Measurements from ENCODE around the gene PPP1R10. TPM values are rescaled to one million over a fixed set of nuclear protein-coding genes. Genes with fewer than 3 reads are reported as not detected.

Gene PPP1R10
- total and polyA plus RNA-seq, 2 of the 13 experiments (the other 11 are each of a cell fraction or from before 2014, with no cell fraction given), result 26.3 to 38.4 TPM

DNA sequence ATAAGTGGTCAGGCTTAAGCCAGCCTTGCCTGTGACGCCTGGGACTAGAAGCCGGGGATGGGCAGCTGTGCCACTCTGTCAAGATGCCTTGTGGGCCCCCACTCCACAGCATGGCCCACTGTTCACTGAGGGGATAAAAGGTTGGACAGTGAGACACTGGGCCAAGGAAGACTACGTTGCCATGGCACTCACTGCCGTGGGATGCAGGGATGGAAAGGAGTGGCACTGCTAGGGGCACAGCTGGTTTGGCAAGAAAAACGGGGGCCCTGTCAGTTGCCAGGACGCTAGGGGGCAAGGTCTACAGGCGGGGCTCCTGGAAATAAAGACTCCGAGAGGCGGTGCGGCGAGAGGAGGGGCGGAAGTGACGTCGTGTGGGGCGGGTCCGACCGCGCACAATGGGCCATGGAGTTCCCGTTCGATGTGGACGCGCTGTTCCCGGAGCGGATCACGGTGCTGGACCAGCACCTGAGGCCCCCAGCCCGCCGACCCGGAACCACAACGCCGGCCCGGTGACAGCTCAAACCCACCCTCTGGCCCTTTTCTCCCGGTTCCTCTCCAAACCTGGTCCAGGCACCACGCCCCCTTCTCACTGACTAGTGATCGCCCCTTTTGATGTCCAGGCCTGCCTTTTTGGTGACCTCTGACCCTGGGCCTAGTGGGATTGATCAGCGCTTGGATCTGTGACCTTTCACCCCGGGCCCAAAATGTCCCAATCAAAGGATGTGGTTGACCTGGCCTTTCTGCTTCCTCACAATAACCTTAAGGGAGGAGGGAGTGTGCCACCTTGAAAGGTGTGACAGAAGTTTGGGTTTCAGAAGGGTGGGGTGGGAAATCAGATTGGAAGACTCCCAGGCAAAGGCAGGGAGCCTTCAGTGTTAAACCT lies 9.7 kb upstream of the PPP1R10 start, which contains the start of gene ATAT1 (continued):
- peak; percentile 98 for TF ChIP-seq NR2F6 (IDR thresholded peaks at IDR 0.05)
- peak; percentile 90 for TF ChIP-seq NR2F6 (CRISPR knock-in tag; IDR thresholded peaks at IDR 0.05)
- peak; percentile 78 for TF ChIP-seq DMAP1 (CRISPR knock-in tag; IDR thresholded peaks at IDR 0.05)
- peak; percentile 42; the same call in 1 of the 2 replicates for TF ChIP-seq JUN (CRISPR knock-in tag; IDR thresholded peaks at IDR 0.05)
- TF ChIP-seq, protein P1, sequence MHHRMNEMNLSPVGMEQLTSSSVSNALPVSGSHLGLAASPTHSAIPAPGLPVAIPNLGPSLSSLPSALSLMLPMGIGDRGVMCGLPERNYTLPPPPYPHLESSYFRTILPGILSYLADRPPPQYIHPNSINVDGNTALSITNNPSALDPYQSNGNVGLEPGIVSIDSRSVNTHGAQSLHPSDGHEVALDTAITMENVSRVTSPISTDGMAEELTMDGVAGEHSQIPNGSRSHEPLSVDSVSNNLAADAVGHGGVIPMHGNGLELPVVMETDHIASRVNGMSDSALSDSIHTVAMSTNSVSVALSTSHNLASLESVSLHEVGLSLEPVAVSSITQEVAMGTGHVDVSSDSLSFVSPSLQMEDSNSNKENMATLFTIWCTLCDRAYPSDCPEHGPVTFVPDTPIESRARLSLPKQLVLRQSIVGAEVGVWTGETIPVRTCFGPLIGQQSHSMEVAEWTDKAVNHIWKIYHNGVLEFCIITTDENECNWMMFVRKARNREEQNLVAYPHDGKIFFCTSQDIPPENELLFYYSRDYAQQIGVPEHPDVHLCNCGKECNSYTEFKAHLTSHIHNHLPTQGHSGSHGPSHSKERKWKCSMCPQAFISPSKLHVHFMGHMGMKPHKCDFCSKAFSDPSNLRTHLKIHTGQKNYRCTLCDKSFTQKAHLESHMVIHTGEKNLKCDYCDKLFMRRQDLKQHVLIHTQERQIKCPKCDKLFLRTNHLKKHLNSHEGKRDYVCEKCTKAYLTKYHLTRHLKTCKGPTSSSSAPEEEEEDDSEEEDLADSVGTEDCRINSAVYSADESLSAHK (CRISPR knock-in tag; IDR thresholded peaks at IDR 0.05; ENCODE audit: borderline replicate concordance), result no peak
- peak; percentile 50; the same call in 1 of the 2 replicates for TF ChIP-seq ZNF746 (CRISPR knock-in tag; IDR thresholded peaks at IDR 0.05)
- TF ChIP-seq, protein P2, sequence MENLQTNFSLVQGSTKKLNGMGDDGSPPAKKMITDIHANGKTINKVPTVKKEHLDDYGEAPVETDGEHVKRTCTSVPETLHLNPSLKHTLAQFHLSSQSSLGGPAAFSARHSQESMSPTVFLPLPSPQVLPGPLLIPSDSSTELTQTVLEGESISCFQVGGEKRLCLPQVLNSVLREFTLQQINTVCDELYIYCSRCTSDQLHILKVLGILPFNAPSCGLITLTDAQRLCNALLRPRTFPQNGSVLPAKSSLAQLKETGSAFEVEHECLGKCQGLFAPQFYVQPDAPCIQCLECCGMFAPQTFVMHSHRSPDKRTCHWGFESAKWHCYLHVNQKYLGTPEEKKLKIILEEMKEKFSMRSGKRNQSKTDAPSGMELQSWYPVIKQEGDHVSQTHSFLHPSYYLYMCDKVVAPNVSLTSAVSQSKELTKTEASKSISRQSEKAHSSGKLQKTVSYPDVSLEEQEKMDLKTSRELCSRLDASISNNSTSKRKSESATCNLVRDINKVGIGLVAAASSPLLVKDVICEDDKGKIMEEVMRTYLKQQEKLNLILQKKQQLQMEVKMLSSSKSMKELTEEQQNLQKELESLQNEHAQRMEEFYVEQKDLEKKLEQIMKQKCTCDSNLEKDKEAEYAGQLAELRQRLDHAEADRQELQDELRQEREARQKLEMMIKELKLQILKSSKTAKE (CRISPR knock-in tag; IDR thresholded peaks at IDR 0.05; ENCODE audit: borderline replicate concordance), result no peak
- TF ChIP-seq HNF4A (CRISPR knock-in tag; IDR thresholded peaks at IDR 0.05), result peak; percentile 67
- TF ChIP-seq ZNF761 (CRISPR knock-in tag; conservative IDR thresholded peaks at IDR 0.05), result peak; percentile 47; the same call in 1 of the 2 replicates
- TF ChIP-seq RARG (CRISPR knock-in tag; IDR thresholded peaks at IDR 0.05; ENCODE audit: low read depth), result no peak
- no peak; the same call in 1 of the 2 replicates for TF ChIP-seq PAWR (CRISPR knock-in tag; IDR thresholded peaks at IDR 0.05; ENCODE audit: borderline replicate concordance)
- TF ChIP-seq KAT8 (CRISPR knock-in tag; IDR thresholded peaks at IDR 0.05), result peak; percentile 93
- no peak for TF ChIP-seq ZBTB1 (CRISPR knock-in tag; IDR thresholded peaks at IDR 0.05; ENCODE audit: borderline replicate concordance)
- no peak for TF ChIP-seq REL (CRISPR knock-in tag; conservative IDR thresholded peaks at IDR 0.05)
- peak; percentile 71 for TF ChIP-seq NR2F2 (IDR thresholded peaks at IDR 0.05; ENCODE audit: borderline replicate concordance, low read depth)
- TF ChIP-seq HNRNPH1 (optimal IDR thresholded peaks at IDR 0.05; ENCODE audit: low read depth, low read length), result peak; percentile 95
- TF ChIP-seq HMG20A (CRISPR knock-in tag; IDR thresholded peaks at IDR 0.05; ENCODE audit: borderline replicate concordance), result peak; percentile 12; the same call in 1 of the 2 replicates
- peak; percentile 95 for TF ChIP-seq ZNF709 (CRISPR knock-in tag; IDR thresholded peaks at IDR 0.05)
- TF ChIP-seq, protein P3, sequence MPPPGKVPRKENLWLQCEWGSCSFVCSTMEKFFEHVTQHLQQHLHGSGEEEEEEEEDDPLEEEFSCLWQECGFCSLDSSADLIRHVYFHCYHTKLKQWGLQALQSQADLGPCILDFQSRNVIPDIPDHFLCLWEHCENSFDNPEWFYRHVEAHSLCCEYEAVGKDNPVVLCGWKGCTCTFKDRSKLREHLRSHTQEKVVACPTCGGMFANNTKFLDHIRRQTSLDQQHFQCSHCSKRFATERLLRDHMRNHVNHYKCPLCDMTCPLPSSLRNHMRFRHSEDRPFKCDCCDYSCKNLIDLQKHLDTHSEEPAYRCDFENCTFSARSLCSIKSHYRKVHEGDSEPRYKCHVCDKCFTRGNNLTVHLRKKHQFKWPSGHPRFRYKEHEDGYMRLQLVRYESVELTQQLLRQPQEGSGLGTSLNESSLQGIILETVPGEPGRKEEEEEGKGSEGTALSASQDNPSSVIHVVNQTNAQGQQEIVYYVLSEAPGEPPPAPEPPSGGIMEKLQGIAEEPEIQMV (CRISPR knock-in tag; IDR thresholded peaks at IDR 0.05; ENCODE audit: low read depth), result peak; percentile 77; the same call in 1 of the 2 replicates
- peak; percentile 88 to 97 for TF ChIP-seq POLR2A (IDR thresholded peaks at IDR 0.05; ENCODE audit: insufficient read depth in 1 of 2, low read depth in 2 of 2, low read length in 2 of 2)
- peak; percentile 20; the same call in 1 of the 2 replicates for TF ChIP-seq GATA4 (IDR thresholded peaks at IDR 0.05; ENCODE audit: borderline replicate concordance, low read depth)
- peak; percentile 44 for TF ChIP-seq TEAD3 (CRISPR knock-in tag; optimal IDR thresholded peaks at IDR 0.05; ENCODE audit: borderline replicate concordance)
- TF ChIP-seq BORCS8-MEF2B (CRISPR knock-in tag; IDR thresholded peaks at IDR 0.05), result peak; percentile 49; the same call in 1 of the 2 replicates
- peak; percentile 91 for TF ChIP-seq CBX1 (IDR thresholded peaks at IDR 0.05; ENCODE audit: low read depth)
